Fibroblast of upper back skin (primary cell): ENCODE data around the gene SNX18.
"Not testable (repeated sequence)": the region's sequence is repeated elsewhere in the genome, so short reads cannot be mapped to it uniquely, and the experiment has no call there.

ENCODE experiments used
- DNase-seq: peaks from one replicate; pipeline ENCODE4 v3.0.0-alpha.2; 2013

The SNX18 gene, protein sequence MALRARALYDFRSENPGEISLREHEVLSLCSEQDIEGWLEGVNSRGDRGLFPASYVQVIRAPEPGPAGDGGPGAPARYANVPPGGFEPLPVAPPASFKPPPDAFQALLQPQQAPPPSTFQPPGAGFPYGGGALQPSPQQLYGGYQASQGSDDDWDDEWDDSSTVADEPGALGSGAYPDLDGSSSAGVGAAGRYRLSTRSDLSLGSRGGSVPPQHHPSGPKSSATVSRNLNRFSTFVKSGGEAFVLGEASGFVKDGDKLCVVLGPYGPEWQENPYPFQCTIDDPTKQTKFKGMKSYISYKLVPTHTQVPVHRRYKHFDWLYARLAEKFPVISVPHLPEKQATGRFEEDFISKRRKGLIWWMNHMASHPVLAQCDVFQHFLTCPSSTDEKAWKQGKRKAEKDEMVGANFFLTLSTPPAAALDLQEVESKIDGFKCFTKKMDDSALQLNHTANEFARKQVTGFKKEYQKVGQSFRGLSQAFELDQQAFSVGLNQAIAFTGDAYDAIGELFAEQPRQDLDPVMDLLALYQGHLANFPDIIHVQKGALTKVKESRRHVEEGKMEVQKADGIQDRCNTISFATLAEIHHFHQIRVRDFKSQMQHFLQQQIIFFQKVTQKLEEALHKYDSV

GRCh38 chr5:54517512-54518145, at the start of gene SNX18:
TSS of gene SNX18 (plus strand) at chr5:54517759. CDS start at chr5:54517953, 194 bp downstream.
- DNase-seq = peak; percentile 93

- DNase-seq = no peak
Observed at GRCh38 chr5:54469622-54470021, 47.9 kb upstream of the SNX18 start.

DNA sequence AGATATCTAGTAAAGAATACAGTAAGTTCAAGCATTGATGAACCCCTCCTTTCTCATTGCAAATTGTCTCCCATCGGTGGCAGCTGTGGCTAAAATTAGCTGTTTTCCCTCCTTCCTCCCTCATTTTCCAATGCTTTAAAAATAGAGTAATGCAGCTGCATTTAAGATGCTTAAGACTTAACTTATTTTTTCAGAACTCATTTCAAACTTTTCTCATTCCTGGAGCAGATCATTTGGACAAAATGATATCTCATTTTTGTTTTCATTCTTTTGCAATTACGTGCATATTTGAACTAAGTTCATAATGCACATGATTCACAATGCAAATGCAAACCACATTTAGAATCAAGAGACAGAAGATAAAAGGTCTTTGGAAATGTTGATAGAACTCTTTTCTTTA, 47.4 kb upstream of the SNX18 start:
- peak; percentile 82 for DNase-seq

DNA sequence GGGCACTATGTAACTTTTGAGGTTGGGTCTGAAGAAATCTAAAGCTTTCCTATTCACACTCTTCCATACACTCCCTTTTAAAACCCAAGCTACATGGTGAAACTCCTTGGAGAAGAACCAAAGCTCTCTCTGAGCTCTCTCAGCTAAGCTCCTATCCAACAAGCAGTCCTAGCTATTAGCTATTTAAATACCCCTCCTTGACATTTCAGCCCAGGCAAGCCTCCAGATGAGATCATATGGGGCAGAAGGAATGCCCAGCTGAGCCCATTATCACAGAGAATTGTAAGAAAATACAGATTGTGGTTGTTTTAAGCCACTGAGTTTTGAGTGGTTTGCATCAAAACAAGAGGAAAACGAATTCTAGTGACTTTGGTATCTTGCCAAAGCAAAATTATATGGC, 46.9 kb upstream of the SNX18 start:
- peak; percentile 81 for DNase-seq

DNA sequence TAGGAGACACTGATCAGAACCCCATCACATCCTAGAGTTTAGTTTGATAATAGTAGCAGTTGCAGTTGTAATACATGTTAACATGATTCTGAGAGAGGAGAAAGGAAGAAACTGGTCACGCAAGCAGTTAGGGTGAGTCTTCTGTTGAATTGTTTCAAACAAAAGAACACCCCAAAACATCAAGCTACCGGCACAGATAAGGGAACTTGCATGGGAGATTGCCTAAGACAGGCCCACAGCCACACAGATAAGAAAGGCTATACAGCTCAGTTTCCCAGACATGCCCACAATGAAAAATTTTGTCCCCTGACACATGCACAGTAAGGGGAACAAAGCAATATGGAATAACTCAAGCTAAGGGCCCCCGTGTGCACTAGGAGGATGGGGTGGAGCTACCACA, 46.2 kb upstream of the SNX18 start:
- no peak for DNase-seq

DNA sequence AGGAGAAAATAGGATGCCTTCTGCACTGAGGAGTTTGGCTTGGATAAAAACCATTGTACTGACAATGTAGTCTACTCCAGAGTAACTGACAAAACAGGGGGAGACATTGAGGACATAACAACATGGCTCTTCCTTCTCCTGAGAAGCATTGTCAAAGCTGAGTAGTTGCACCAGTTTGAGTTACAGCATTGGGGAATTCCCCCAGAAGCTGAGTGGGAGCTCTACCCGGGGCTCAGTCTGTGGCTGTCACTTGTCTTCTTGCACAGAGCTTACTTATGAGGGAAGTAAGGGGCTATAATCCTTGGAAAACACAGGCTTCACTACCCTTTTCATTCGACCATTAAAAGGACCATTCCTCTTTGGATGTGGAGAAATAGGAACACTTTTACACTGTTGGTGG, 40.9 kb upstream of the SNX18 start:
- DNase-seq = no peak

GRCh38 chr5:54477941-54478478, 39.5 kb upstream of the SNX18 start:
- no peak for DNase-seq

DNA sequence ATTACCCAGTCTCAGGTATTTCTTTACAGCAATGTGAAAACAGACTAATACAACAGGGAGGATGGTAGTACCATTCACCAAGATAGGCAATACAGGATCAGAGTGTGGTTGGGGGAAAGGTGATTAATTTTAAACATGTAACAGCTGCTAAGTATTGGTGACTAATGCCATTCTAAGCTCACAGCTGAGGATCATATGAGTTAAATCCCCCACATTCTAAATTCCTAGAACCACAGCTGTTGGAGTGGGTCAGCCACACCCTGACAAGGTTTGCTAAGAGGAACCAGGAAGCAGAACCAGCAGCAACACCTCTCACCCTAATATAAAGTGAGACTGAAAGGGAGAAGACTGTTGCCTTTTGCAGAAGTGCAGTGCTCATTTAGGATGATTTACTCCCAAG, 37.3 kb upstream of the SNX18 start:
- DNase-seq = peak; percentile 49

DNA sequence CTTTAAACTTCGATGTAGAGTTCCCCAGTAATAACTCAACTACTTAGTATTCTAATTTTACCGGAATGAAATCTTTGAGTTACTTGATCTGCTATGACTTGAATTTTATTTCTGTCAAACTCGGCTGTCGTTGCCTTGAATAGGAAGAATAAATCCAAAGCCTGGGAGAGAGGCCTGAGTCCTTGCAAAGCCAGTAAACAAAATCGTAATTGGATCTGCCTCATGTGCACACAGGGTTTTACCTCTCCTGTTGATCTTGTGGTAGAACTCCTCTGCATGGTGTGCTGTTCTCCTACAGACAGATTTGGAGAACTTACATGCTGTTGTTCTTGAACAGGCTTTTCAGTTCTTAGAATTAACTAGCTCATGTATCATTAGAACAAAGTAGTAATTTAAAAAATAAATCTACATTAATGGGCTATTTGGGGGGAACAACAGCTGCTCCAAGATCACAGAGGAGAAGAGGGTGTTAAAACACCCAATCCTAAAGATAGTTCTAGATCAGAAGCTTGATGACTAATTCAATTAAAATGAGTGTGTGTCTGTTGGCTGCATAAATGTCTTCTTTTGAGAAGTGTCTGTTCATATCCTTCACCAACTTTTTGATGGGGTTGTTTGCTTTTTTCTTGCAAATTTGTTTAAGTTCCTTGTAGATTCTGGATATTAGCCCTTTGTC, 33.2 kb upstream of the SNX18 start:
- DNase-seq = no peak

DNA sequence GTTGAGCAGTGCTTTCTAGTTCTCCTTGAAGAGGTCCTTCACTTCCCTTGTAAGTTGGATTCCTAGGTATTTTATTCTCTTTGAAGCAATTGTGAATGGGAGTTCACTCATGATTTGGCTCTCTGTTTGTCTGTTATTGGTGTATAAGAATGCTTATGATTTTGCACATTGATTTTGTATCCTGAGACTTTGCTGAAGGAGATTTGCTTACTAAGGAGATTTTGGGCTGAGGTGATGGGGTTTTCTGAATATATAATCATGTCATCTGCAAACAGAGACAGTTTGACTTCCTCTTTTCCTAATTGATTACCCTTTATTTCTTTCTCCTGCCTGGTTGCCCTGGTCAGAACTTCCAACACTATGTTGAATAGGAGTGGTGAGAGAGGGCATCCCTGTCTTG, 31.9 kb upstream of the SNX18 start:
- DNase-seq = not testable (repeated sequence)

DNA sequence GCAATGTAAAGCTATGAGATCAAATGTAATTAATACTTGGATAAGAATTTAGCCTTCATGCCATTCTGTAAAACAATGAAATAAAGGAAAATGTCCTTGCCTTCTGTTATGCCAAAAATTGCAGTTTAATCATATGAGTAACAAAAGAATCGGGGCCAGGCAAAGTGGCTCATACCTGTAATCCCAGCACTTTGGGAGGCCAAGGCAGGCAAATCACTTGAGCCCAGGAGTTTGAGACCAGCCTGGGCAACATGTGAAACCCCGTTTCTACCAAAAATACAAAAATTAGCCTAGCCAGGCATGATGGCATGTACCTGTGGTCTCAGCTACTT, 27.9 kb upstream of the SNX18 start:
- not testable (repeated sequence) for DNase-seq

GRCh38 chr5:54491326-54491725, 26.2 kb upstream of the SNX18 start:
- DNase-seq = no peak

DNA sequence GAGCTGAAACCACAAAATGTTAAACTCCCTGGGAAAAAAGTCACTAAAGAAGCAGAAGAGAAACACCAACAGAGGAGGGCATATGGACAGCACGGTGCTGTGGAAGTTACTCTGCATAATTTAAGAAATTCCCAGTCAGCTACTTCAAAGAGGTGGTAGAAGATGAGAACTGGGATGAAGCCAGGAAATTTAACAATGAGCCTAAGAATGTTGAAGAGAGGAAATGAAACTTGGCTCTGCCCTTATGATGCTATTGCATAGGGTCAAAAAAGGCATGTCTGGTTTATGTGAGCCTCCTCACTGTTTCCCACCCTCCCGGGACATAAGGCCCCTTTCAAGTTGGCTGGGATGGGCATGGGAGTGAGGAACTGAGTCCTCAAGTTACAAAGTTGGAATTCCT, 25.4 kb upstream of the SNX18 start:
- DNase-seq = no peak

- no peak for DNase-seq
Observed at GRCh38 chr5:54495027-54495426, 22.5 kb upstream of the SNX18 start.

DNA sequence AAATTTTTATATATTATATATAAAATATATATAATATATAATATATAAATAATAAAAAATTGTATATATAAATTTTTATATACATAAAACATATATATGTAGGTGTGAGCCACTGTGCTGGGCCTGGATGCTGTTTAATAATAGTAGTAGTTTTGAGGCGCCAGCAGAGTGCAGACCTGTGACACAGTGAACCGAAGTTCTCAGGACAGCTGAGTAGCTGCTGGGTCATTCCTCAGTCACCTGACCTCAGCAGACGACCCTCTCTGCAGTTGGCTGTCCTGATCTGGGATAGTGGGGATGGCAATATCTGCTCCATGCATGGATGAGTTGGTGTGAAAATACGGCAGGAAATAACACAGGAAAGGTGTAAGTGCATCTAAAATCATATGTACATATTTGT, 3.3 kb upstream of the SNX18 start:
- DNase-seq = no peak

DNA sequence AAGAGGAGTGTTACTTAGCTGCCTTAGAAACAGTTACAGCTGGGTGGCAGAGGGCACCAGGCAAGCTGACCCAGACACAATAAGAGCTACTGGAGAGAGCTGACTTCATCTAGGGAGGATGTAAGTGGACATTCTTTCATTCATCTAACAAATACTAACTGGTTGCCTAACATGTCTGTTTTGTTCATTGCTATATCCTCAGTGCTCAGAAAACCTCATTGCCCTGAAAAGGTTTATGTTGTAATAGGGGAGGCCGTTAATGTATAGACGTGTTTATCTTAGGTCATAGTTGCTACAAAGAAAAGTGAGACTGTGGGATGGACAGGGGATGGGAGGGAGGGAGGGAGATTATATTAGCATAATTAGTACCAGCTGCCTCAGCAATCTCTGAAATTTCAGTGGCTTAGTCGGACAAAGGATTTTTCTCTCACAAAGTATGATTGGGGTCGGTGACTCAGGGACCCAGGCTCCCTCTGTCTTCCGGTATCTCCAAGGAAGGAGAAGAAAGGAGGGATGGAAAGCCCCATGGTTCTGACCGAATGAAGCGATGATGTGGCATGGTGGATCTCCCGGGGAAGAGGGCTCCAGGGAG, 2.6 kb upstream of the SNX18 start:
- DNase-seq = peak; percentile 90

DNA sequence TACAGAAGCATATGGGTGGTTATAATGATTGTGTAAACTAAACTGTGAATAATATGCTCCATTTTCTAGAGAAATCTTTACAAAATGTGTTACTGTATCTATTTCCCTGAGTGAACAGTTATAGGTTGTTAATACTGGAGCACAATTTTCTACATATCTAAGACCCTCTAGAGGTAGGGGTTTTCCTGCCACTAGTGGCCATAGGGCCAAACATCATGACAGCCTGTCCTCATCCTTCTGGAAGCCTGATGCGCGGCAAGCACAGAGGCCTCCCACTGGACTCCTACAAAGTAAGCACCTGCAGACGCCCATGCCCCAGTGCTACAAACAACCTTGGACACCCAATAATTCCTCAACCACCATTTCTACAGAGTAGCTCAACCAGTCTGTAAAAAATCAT, 1.9 kb upstream of the SNX18 start:
- no peak for DNase-seq

DNA sequence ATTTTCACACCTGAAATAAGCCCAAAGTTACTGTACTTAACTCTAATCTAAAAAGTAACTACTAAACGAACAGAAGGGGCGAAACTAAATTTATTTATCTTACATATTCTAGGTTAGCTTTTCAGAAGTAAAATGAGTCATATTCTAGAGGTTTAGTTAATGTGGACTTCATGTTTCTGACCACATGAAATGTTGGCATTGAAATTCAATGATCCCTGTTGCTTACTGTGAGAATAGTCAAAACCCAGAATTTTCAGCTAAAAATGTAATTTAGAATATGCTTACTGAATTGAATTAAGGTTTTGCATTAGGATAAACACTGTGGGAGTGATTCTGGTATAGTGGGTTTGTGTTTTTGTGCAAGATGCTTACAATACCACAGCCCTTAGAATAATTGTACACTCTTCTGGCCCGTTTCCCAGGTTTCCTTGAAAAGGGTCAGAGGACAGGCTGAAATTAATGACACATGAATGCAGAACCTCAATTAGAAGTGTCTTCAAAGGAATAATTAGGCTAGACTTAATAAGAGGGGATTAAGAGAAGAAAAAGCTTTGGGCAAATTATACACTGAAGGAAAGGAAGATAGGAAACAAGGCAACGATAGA, 1.4 kb upstream of the SNX18 start:
- DNase-seq = peak; percentile 42

- DNase-seq = no peak
Observed at GRCh38 chr5:54517174-54517511, 416 bp upstream of the SNX18 start.

- no peak for DNase-seq
Observed at GRCh38 chr5:54518146-54518817, 723 bp downstream of the SNX18 start.

DNA sequence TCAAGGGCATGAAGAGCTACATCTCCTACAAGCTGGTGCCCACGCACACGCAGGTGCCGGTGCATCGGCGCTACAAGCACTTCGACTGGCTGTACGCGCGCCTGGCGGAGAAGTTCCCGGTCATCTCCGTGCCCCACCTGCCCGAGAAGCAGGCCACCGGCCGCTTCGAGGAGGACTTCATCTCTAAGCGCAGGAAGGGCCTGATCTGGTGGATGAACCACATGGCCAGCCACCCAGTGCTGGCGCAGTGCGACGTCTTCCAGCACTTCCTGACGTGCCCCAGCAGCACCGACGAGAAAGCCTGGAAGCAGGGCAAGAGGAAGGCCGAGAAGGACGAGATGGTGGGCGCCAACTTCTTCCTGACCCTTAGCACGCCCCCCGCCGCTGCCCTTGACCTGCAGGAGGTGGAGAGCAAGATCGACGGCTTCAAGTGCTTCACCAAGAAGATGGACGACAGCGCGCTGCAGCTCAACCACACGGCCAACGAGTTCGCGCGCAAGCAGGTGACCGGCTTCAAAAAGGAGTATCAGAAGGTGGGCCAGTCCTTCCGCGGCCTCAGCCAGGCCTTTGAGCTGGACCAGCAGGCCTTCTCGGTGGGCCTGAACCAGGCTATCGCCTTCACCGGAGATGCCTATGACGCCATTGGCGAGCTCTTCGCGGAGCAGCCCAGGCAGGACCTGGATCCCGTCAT, 1.4 kb downstream of the SNX18 start:
- DNase-seq = no peak

DNA sequence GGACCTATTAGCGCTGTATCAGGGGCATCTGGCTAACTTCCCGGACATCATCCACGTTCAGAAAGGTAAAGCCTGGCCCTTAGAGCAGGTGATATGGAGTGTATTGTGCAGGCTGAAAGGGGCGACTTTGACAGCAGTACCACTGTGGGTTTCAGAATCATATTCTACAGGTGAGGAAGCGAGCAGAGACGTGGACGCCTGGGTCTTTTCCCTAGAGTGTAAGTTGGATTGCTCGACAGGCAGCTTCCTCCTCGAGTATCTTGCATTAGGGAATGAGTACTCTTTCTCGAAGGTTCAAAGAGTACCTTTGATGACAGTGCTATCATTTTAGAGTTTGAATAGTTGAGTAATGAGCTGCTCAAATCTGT, 1.9 kb downstream of the SNX18 start:
- DNase-seq = no peak
